K562 (cell line): ENCODE results near the gene GZF1. TPM values are rescaled to one million over a fixed set of nuclear protein-coding genes. Genes with fewer than 3 reads are reported as not detected.

Experiments used
- ATAC-seq: fragments of 200-7000 bp; cut with Tn5 transposase; 3 replicates; pipeline ENCODE4 v1.9.1; 2020; ENCODE audit warnings: moderate library complexity
- BruUV-seq: library from RNA; stranded (reverse); fragments of 400-500 nt; replicated peaks from 2 replicates; lab custom pipeline; 2021; lab: Mats Ljungman, UMichigan
- CTCF ChIA-PET: fragments of 300-600 bp; formaldehyde crosslinking; extraction: SDS; loops from one replicate; lab custom pipeline; 2021; ENCODE audit warnings: low intra/inter-chr PET ratio; lab: Yijun Ruan, JAX
- POLR2A ChIA-PET: fragments of 300-600, 350-650 bp; sonication (Branson Sonifier 250); formaldehyde crosslinking; extraction: SDS; loops from one replicate; lab custom pipeline; 2021; ENCODE audit warnings: antibody characterized with exemption, inconsistent platforms; lab: Yijun Ruan, JAX
- DNase-seq, 4 experiments: peaks; one replicate each; pipeline versions ENCODE4 v3.0.0 to v3.0.0-alpha.2; 2011 to 2018; ENCODE audit warnings: low spot score in 3 of 4, mixed read lengths in 3 of 4; ENCODE audit errors: extremely low read depth in 1 of 4
- FAIRE-seq: peaks from 2 replicates; lab custom pipeline; 2011; peaks lifted over from hg19 to GRCh38; lab: Jason Lieb, UNC
- H2AFZ ChIP-seq: 2 replicates; pipeline ENCODE4 v1.6.0; 2011; ENCODE audit warnings: low read depth, low read length, control low read depth, inconsistent platforms
- H3K27ac ChIP-seq: fragments of 200-600 bp; 3 replicates; pipeline ENCODE4 v1.8.0; 2011; ENCODE audit warnings: low read depth, mild to moderate bottlenecking, control low read depth, inconsistent platforms, low read length, moderate library complexity, mixed read lengths; ENCODE audit errors: extremely low read depth
- H3K27me3 ChIP-seq, 2 experiments: fragments of 300-600 bp in 1 of 2; 2 replicates in 1 of 2; 3 replicates in 1 of 2; pipeline versions ENCODE4 v1.6.0 to v1.8.0; 2011; ENCODE audit warnings: inconsistent platforms in 2 of 2, low read length in 2 of 2, mild to moderate bottlenecking in 1 of 2, mixed read lengths in 1 of 2, moderate library complexity in 1 of 2; ENCODE audit not compliant: control insufficient read depth in 2 of 2, insufficient read depth in 2 of 2
- H3K36me3 ChIP-seq: fragments of 300-600 bp; 3 replicates; pipeline ENCODE4 v1.8.0; 2011; ENCODE audit warnings: mild to moderate bottlenecking, low read length, inconsistent platforms; ENCODE audit not compliant: control insufficient read depth, insufficient read depth
- H3K4me1 ChIP-seq, 2 experiments: fragments of 200-600 bp in 1 of 2; replicated peaks in 1 of 2; 2 replicates in 1 of 2; 3 replicates in 1 of 2; pipeline versions ENCODE4 v1.5.1 to v1.8.0; 2011; ENCODE audit warnings: inconsistent platforms in 2 of 2, low read length in 2 of 2, mild to moderate bottlenecking in 1 of 2, mixed read lengths in 1 of 2, moderate library complexity in 1 of 2; ENCODE audit not compliant: control insufficient read depth in 2 of 2, insufficient read depth in 2 of 2
- H3K4me2 ChIP-seq: 2 replicates; pipeline ENCODE4 v1.6.1; 2011; ENCODE audit warnings: low read length, control low read depth, inconsistent platforms, mixed read lengths; ENCODE audit not compliant: insufficient read depth
- H3K4me3 ChIP-seq: fragments of 200-600 bp; sonication (generic), shearing (Covaris generic); 2 replicates; pipeline ENCODE4 v1.5.1; 2016; ENCODE audit warnings: control low read depth, inconsistent platforms
- H3K79me2 ChIP-seq: fragments of 200-600 bp; 3 replicates; pipeline ENCODE4 v1.8.0; 2011; ENCODE audit warnings: low read length, inconsistent platforms; ENCODE audit not compliant: control insufficient read depth, insufficient read depth
- H3K9ac ChIP-seq, 2 experiments: 2 replicates each; pipeline versions ENCODE4 v1.6.0 to v1.6.1; 2011; ENCODE audit warnings: low read depth in 2 of 2, low read length in 2 of 2, control low read depth in 1 of 2, inconsistent platforms in 1 of 2, mild to moderate bottlenecking in 1 of 2, mixed read lengths in 1 of 2; ENCODE audit not compliant: insufficient read depth in 1 of 2
- H3K9me1 ChIP-seq: one replicate; pipeline ENCODE4 v1.6.0; 2011; ENCODE audit warnings: inconsistent platforms, mild to moderate bottlenecking, low read length, moderate library complexity; ENCODE audit not compliant: control insufficient read depth, insufficient read depth
- H3K9me3 ChIP-seq: replicated peaks from 2 replicates; pipeline ENCODE4 v1.5.1; 2011; ENCODE audit warnings: low read depth, low read length, inconsistent platforms; ENCODE audit not compliant: control insufficient read depth, insufficient read depth
- H4K20me1 ChIP-seq: replicated peaks from 2 replicates; pipeline ENCODE4 v1.6.1; 2011; ENCODE audit warnings: low read length, inconsistent platforms, mixed read lengths; ENCODE audit not compliant: control insufficient read depth, insufficient read depth
- BCL6 ChIP-seq: fragments of 250-450 bp; sonication (Bioruptor Pico); IDR thresholded peaks from 2 replicates; pipeline ENCODE4 v1.4.0; 2020
- DPF2 ChIP-seq: fragments of 450-650 bp; IDR thresholded peaks from 2 replicates; pipeline ENCODE4 v1.6.1; 2016
- FOXJ2 ChIP-seq: fragments of 200-800 bp; sonication (Bioruptor generic); IDR thresholded peaks from 2 replicates; pipeline ENCODE4 v1.6.1; 2016; ENCODE audit warnings: missing genetic modification characterization, missing compliant biosample characterization
- GTF2E2 ChIP-seq: fragments of 200-800 bp; sonication (Bioruptor generic); IDR thresholded peaks from 2 replicates; pipeline ENCODE4 v1.6.1; 2016; ENCODE audit warnings: missing genetic modification characterization, missing compliant biosample characterization
- MECOM ChIP-seq: fragments of 250-450 bp; sonication (Bioruptor Pico); IDR thresholded peaks from 2 replicates; pipeline ENCODE4 v1.8.0; 2022; ENCODE audit warnings: inconsistent platforms
- WGBS: fragments of 100-300 bp; shearing (Covaris generic); methylation state at CpG from one replicate; pipeline ENCODE4 v1.1.6; 2016; ENCODE audit warnings: low coverage, mixed read lengths; ENCODE audit not compliant: insufficient coverage; ENCODE audit errors: missing lambda C conversion rate; 5-methylcytosine and 5-hydroxymethylcytosine counted together
- in situ Hi-C: fragments of 300-500 bp; cut with MboI; formaldehyde crosslinking; loops from 4 replicates; pipeline ENCODE4 v1.15.0; 2018; ENCODE audit warnings: inconsistent platforms, mixed read lengths
- intact Hi-C: fragments of 100-400 bp; cut with micrococcal nuclease; formaldehyde crosslinking; loops from 2 replicates; pipeline ENCODE4 v1.14.2; 2022
- polyA plus RNA-seq, 8 experiments: library from polyadenylated mRNA; depleted of rRNA in 4 of 8; stranded (reverse) in 5 of 8; unstranded in 3 of 8; fragments of >200 nt; fragmentation: Nextera tagmentation in 2 of 8; fragmentation: Illumina TruSeq in 1 of 8; extraction: Ambion mirVana in 2 of 8; extraction: Trizol in 1 of 8; gene quantifications; 2 replicates each; pipeline versions ENCODE4 v1.2.1 to v1.2.3, GENCODE V29; 2011 to 2014; ENCODE audit warnings: inconsistent platforms in 1 of 8, missing spikeins in 1 of 8
- total RNA-seq, 7 experiments: library from RNA; depleted of rRNA in 6 of 7; stranded (reverse); fragments of >200 nt in 6 of 7; fragmentation: Illumina TruSeq in 2 of 7; extraction: Trizol in 2 of 7; gene quantifications; 2 replicates each; pipeline versions ENCODE4 v1.2.1 to v1.2.3, GENCODE V29; 2011 to 2021; ENCODE audit warnings: low replicate concordance in 1 of 7

Gene GZF1
- total and polyA plus RNA-seq, 9 of the 15 experiments (the other 6 are each of a cell fraction or from before 2014, with no cell fraction given) = 1.2 to 15.7 (median 7.4) TPM

DNA sequence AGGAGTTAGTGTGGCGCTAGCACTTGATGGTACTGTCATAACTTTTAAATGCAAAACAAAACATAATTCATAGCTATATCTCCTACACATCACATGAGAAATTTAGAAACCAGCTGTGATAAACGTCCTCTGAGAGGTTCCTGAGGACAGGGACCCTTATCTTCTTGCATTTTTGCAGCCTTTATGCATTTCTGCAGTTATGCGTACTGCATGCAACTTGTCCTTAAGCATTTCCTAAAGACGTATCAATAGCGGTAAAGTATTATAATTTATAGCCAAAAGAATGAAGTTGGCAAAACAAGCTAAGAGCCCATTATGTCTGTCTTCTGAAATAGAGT is 57.6 kb downstream of the GZF1 start:
- H3K4me1 ChIP-seq = peaks cover 11 to 14% of the 10 kb centered on the region in 2 experiments; a peak in 4 of 5 replicates
- H3K27me3 ChIP-seq = no peaks in the 10 kb centered on the region
- peak overlapping the region; percentile 84 for H3K4me3 ChIP-seq
- no peak overlapping the region for H2AFZ ChIP-seq
- CTCF ChIA-PET = no interaction called here
- peak overlapping the region; percentile 86 for H3K27ac ChIP-seq
- in situ Hi-C loops (no loop called here), intact Hi-C loops (no loop called here)
- peaks cover 5% of the 10 kb centered on the region; the same call in 2 of the 3 replicates for H3K36me3 ChIP-seq
- ATAC-seq (no peak), DNase-seq (no peak), FAIRE-seq (peak; percentile 19)
- no peaks in the 10 kb centered on the region for H4K20me1 ChIP-seq
- H3K9ac ChIP-seq = peak overlapping the region in 1 of 2 experiments; percentile 85; a peak in 3 of 4 replicates
- no TSS peak for BruUV-seq
- H3K4me2 ChIP-seq = peak overlapping the region; percentile 80
- POLR2A ChIA-PET = interaction anchor here (0.8 to 2.9 kb wide), 6 partner anchors 10 to 69 kb away, joined by 3 to 11 read pairs (median 6); partner anchors contain the start of gene NXT1
- peaks cover 64% of the 10 kb centered on the region for H3K79me2 ChIP-seq
- no peaks in the 10 kb centered on the region for H3K9me1 ChIP-seq
- H3K9me3 ChIP-seq = no peaks in the 10 kb centered on the region
- WGBS = 4% methylated on average over 5 of the region's 5 CpGs
- TF ChIP-seq MECOM (0 out of 2 replicates have a peak, but pooled peaks have one; percentile 32), FOXJ2 (tag) (no peak), BCL6 (no peak), DPF2 (0 out of 2 replicates have a peak, but pooled peaks have one; percentile 28), GTF2E2 (tag) (no peak)
